Activated T-helper 1 cell treated with Interleukin-2 at 50 U/mL for 16 hours (primary cell): ENCODE measurements around the gene METTL3.
"Not testable (repeated sequence)": the region's sequence is repeated elsewhere in the genome, so short reads cannot be mapped to it uniquely, and the experiment has no call there.

Experiments used
- DNase-seq: peaks from one replicate; pipeline ENCODE4 v3.0.0-alpha.2; 2020; ENCODE audit warnings: low read depth

The METTL3 gene

DNA sequence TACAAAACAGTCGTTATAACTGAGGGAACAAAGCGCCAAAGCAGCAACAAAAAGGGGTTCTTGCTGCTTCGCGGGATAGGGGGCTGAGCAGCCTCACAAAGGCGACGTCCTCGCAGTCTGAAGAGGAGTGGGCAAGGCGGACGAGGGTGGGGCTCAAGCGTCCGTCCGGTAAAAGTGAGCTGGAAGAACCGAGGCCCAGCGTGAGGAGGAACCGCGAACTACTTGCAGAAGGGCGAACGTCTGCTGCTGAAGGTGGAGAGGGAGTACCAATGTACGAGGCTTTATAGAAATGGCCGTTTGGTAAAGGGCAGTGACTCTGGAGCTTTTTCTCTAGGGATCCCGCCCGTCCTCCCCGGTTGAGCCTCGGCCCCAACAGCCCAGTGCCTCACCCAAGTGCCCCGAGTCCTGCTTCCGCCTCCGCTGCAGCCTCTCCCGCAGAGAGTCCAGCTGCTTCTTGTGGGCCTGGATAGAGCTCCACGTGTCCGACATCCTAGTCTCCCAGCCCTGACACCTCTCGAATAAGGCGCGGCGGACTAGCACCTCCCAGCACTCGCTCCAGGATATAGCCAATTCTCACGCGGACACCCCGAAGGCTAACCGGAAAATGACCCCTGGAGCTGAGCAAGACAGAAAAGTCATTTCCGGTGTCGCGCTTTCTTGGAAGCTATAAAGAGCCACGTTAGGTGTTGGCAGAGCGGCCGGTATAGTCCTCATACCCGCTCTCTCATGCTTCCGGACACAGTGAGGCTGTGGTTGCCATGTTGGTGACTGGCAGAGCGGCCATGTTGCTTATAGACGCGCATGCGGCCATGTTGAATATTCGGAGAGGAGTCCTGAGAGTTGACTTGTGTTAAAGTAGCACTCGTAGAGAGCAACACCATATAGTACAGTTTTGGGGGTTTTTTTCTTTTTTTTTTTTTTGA is at the start of gene METTL3:
METTL3 (minus strand) TSS at position 606 of the 923 bp plus-strand sequence; CDS start at position 489, 117 bp downstream.
- DNase-seq = peak; percentile 85

GRCh38 chr14:21558703-21559170 is 47.6 kb upstream of the METTL3 start:
- no peak for DNase-seq

DNA sequence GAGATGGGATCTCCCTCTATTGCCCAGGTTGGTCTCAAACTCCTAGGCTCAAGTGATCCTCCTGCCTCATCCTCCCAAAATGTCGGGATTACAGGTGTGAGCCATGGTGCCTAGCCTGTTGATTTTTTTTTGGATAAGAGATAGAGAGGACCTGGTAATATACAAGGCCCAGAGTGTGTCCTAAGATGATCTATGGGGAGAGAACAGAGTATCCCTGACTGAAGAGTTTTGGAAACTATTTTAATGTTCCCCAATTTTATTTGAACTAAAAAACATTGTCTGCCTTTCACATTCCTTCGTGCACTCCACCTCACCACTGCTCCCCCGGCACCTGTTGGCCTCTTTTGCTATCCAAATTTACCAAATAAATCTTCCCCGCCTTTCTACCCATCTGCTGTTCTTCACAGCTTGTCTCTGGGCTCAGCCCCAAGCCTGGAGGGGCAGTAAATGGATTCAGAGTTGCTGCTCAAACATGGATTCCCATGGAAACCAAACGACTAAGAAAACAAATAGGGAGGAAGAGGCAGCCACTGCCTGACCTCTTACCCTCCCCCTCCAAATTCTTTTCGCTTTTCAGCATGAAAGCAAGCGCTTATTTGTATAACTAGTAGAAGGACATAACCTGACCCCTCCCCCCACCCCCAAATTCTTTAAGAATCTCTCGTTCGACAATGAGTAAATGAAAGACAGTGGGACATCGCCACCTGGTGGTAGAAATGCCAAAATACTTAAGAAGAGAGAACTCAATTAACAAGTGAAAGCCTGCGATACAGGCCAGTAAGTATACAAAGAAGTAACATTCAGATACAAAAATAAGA is 46.2 kb upstream of the METTL3 start:
- peak; percentile 39 for DNase-seq

DNA sequence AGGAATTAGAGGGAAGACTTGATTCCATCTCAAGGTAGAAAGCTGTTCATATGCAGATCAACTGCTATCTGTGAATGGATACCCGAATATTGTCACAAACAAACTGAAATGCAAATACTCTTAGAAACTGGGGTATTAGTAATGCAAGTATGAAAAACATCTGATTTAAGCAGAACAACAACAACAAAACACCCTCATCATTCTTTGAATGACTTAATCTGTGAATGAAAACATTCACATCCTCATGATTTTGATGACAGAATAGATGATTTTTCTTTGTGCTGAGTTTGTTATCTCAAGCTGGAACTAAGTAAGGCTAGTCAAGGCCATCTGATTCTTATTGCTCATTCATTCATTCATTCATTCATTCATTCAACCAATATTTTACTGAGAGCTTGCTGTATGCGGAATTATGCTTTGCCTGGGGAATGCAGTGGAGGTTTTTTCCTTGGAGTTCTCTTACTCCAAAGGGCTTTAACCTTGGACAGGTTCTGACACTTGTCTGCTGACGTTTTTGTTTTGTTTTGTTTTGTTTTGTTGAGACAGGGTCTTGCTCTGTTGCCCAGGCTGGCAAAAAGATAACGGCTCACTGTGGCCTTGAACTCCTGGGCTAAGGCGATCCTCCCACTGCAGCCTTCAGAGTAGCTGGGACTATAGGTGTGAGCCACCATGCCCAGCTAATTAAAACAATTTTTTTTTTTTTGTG is 45.4 kb upstream of the METTL3 start:
- no peak for DNase-seq

- no peak for DNase-seq
These were observed 42.1 kb upstream of the METTL3 start for GRCh38 chr14:21553266-21553665.

GRCh38 chr14:21544588-21544987 is 33.4 kb upstream of the METTL3 start:
- not testable (repeated sequence) for DNase-seq

DNA sequence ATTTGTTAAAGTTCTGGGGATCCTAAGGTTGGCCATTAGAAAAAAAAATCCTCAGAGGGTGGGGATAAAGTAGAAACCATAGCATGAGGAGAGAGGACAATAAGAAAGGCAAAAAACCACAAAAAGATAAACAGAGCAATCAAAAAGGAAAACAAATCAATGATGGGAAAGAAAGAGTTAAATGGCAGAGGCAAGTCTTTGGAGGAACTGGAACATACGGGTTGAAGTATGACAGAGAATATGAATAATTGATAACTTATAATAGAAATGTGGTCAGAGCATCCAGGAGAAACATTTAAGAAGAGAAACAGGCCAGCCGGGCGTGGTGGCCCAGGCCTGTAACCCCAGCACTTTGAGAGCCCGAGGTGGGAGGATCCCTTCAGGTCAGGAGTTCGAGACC is 32.8 kb upstream of the METTL3 start:
- no peak for DNase-seq

- DNase-seq = no peak
These were observed 32.4 kb upstream of the METTL3 start for GRCh38 chr14:21543521-21543960.

GRCh38 chr14:21541413-21542074 is 30.4 kb upstream of the METTL3 start:
- DNase-seq = no peak

DNA sequence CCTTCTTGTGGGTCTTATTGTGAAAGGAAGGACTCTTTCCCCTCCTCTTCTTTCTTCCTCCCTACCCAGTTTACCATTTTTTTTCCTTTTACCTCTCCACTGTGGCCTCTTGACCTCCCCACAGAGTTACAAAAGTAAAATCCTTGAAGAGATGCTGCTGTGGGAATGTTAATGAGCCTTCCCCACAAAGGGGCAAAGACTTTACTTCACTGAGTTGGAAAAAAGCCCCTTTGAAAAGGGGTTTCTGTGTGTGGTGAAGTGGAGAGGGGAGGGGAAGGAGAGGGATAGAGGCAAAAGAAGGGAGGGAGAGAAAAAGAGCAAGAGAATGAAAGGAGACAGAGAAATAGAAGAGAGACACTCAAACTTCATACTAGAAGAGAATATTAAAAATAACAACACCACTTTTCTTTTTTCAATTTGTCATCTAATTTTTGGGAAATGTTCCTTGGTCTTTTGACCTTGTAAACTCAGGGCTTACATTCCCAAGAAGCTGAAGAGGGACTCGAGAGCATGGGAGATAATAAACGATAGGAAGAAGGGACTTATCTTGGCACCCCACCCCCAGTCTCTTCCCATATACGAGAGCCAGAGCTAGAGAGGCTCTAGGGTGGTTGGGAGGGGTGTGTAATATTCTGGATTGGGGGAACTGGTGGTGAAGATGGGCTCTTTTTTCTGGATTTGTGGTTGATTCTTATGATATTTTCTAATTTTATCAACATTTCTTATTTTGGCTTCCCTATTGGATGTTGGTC is 28.2 kb upstream of the METTL3 start:
- no peak for DNase-seq

DNA sequence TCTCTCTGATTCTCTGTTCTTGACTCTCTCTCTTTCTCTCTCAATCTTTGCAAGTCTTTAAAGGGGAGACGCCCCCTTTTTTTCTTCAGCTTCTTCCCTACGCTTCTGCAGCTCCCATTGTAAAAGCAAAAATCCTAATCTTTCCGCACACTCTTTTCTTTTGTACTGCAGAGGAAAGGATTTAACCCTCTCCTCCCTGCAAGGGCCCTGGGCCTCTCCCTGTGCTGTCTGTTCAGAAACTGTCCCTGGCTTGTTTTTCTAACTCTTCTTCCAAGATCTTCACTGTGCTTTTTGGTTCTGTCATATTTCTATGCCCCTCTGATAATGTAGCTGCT is 25.9 kb upstream of the METTL3 start:
- no peak for DNase-seq

- no peak for DNase-seq
These were observed 25.4 kb upstream of the METTL3 start for GRCh38 chr14:21536418-21537089.

DNA sequence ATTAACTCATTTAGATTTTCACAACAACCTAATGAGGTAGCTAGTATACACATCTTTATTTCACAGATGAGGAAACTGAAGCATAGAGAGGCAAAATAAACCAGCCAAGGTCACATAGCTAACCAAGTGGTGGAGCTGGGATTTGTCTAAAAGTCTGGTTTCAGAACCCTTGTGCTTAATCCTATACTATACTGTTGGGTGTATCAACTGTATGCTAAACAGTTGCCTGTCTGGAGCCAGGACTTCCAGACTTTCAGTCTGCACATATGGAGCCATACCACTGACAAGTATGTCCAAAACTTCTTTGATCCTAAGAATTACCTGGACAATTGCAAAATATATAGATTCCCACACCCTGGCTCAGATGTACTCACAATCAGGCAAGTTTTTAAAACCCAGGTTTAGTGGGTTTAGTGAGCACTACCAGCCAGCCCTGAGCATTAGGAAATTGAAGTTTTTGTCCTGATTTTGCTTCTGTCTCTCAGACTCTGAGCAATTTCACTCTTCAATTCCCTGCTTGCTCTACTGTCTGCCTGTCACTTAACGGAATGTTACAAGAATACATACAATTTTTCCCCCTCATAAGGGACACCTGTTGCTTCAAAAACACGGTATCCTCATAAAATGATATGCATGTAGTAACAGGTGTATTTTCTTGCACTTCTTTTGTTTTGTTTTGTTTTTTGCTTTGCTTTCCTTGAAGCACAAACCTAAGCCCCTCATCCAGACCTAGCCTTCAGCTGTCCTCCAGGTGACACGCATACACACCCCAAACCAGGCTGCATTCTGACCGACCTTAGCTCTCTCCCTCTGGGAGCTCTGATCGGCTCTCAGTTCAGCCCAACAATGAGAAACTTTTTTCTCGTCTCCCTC is 24.6 kb upstream of the METTL3 start:
- no peak for DNase-seq

GRCh38 chr14:21534576-21534975 is 23.4 kb upstream of the METTL3 start:
- DNase-seq = no peak

GRCh38 chr14:21533294-21533693 is 22.2 kb upstream of the METTL3 start:
- no peak for DNase-seq

DNA sequence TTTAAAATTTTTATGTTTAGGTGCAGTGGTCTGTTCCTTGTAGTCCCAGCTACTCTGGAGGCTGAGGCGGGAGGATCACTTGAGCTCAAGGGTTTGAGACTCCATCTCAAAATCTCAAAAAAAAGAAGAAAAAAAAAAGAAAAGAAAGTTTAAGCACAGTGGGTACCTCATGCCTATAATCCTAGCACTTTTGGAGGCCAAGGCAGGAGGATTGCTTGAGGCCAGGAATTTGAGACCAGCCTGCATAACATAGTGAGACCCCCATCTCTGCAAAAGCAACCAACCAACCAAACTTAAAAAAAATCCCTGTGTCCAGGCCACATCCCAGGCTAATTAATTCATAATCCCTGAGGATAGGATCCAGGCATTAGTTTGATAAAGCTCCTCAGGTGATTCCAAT is 18.4 kb upstream of the METTL3 start:
- no peak for DNase-seq

- DNase-seq = no peak
These were observed 17.5 kb upstream of the METTL3 start for GRCh38 chr14:21528381-21529348.

DNA sequence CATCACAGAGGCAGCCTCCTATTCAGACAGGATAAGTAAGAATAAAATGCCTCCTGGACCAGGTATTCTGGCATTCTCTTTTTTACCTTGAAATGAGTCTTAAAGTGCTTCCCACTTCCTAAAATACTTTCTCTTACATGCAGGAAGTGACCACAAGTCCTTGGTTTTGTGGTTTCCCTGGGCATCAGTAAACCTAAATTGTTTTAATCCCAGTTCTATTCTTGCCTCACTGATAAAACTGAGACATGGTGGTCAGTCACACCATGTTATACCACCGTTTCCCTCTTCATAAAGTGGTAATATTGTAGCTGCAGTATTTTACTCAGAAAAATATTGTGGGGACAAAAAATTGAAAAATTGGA is 16.2 kb upstream of the METTL3 start:
- no peak for DNase-seq
